Bronchial epithelial cell (primary cell): ENCODE measurements around the gene BCL6. TPM values are rescaled to one million over a fixed set of nuclear protein-coding genes. Genes with fewer than 3 reads are reported as not detected.

Experiments used
- DNase-seq: peaks from one replicate; pipeline ENCODE4 v3.0.0-alpha.2; 2010; ENCODE audit warnings: low read depth
- FAIRE-seq: peaks from 2 replicates; lab custom pipeline; 2011; peaks lifted over from hg19 to GRCh38; lab: Jason Lieb, UNC
- H3K27me3 ChIP-seq: 2 replicates; pipeline ENCODE4 v1.5.1; 2011; ENCODE audit warnings: low read length; ENCODE audit not compliant: control insufficient read depth, insufficient read depth
- H3K36me3 ChIP-seq: 2 replicates; pipeline ENCODE4 v1.5.1; 2011; ENCODE audit warnings: low read length; ENCODE audit not compliant: control insufficient read depth, insufficient read depth
- H3K4me3 ChIP-seq: 2 replicates; pipeline ENCODE4 v1.5.1; 2011; ENCODE audit warnings: mild to moderate bottlenecking, low read depth, low read length, control low read depth
- total RNA-seq: library from RNA; depleted of rRNA; stranded (reverse); fragments of >200 nt; gene quantifications from 2 replicates; pipeline ENCODE4 v1.2.1, GENCODE V29; 2014
- TF ChIP-seq, protein P1 (sequence below): IDR thresholded peaks from 2 replicates; pipeline ENCODE4 v1.5.1; 2011; ENCODE audit warnings: mild to moderate bottlenecking, moderate library complexity, low read length, control low read depth, inconsistent platforms; ENCODE audit not compliant: insufficient read depth, severe bottlenecking

Gene BCL6
- total RNA-seq, 1 donor from 2014 or later, result 6.8 TPM

DNA sequence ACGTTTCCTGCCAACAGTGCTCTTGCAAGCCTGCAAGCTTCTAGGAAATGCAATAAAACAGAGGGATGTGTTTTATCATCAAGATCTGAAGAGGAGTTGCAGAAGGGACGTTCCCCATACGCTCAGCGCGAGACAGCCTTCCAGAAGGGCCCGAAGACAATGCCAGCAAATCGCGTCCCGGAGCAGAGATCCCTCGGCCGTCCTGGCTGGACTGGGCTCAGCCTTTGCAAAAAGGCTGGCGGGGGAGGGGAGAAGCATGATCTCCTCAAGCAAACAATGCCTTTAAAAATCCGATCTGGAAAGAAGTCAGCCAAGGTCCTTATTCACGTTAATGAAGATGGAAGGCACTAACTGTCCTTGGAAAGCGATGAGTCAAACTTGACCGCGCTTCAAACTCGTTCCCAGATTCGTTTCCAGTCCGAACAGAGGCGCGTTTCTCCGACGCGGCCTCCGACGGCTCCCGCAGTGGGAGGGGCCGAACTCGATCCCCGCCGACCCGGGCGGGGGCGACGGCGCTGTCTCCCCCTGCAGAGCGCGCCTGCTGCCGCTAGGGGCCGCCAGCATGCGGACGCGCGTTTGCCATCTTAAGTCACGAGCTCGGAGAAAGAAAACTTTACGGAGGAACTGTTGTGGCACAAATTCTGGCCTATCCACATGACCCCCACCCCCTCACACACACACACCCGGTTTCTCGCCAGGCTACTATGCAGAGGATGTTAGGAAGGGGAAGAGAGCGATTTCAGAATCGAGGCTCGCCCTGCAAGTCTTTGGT is 5.5 kb downstream of the BCL6 start:
- DNase-seq (peak; percentile 55), FAIRE-seq (no peak)
- TF ChIP-seq, protein P1, sequence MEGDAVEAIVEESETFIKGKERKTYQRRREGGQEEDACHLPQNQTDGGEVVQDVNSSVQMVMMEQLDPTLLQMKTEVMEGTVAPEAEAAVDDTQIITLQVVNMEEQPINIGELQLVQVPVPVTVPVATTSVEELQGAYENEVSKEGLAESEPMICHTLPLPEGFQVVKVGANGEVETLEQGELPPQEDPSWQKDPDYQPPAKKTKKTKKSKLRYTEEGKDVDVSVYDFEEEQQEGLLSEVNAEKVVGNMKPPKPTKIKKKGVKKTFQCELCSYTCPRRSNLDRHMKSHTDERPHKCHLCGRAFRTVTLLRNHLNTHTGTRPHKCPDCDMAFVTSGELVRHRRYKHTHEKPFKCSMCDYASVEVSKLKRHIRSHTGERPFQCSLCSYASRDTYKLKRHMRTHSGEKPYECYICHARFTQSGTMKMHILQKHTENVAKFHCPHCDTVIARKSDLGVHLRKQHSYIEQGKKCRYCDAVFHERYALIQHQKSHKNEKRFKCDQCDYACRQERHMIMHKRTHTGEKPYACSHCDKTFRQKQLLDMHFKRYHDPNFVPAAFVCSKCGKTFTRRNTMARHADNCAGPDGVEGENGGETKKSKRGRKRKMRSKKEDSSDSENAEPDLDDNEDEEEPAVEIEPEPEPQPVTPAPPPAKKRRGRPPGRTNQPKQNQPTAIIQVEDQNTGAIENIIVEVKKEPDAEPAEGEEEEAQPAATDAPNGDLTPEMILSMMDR, result peak; percentile 97
- no peaks in the 10 kb centered on the region for H3K36me3 ChIP-seq
- H3K27me3 ChIP-seq, result no peaks in the 10 kb centered on the region
- H3K4me3 ChIP-seq, result peak overlapping the region; percentile 46

DNA sequence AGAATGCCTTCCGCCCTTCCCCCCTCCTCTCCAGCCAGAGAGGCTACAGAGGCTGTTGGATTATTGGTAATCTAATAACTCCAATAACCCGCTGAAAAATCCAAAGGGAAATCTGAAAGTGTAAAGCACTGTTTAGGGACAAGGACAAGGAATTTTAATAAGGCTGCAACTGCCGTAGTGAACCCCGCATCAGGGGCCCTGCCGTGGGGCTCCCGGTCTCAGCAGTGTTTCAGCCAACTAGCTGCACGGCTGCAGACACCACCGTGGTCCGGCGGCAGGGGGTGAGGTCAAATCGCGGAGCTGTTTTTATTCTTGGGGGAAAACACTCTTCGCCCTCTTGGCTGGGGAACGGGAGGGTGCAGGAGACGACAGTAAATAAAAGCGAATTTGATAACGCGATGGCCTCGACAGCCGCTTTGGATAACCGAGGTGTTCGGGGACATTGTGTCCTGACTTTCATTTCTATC is 6.1 kb downstream of the BCL6 start:
- DNase-seq (no peak), FAIRE-seq (no peak)
- Histone ChIP-seq H3K27me3 (no peaks in the 10 kb centered on the region), H3K4me3 (peak overlapping the region; percentile 46), H3K36me3 (no peaks in the 10 kb centered on the region)
- TF ChIP-seq, protein P1, result no peak

DNA sequence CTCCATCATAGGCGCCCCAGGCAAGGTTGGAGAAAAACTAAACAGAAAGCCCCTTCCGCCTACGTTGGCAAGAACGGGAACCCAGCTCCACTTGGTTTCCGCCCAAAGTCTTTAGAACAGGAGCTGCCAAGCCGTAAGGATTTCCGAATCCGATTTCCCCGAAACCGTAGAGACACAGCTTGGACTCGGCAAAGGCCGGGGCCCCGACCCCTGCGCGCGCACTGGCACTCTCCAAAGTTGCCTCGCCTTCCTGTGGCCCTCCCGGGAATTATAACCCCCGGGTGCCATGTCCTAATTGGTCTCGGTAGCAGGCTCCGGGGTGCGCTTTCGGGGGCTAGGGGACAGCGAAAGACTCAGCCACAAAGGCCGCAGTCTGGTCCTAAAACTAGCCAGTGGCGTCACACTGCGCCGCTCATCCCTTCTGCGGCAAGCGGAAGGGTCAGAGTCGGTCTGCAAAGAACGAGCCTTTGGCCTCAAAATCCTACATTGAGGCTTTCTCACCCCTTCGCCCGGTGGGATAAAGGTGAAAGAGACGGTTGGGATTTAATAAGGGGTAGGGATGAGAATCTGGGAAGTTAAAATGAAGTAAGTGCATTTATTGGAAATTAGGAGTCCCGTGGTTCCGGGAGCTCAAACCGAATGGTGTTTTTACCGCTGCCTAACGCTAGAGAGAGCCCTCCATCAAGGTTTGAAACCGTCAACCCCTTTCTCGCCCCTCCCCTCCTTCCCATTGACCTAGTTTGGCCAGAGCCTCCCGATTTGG is 6.8 kb downstream of the BCL6 start:
- Histone ChIP-seq H3K36me3 (peaks cover 3% of the 10 kb centered on the region), H3K27me3 (no peaks in the 10 kb centered on the region), H3K4me3 (peak overlapping the region; percentile 46)
- FAIRE-seq (no peak), DNase-seq (peak; percentile 83)
- TF ChIP-seq, protein P1, result peak; percentile 89

DNA sequence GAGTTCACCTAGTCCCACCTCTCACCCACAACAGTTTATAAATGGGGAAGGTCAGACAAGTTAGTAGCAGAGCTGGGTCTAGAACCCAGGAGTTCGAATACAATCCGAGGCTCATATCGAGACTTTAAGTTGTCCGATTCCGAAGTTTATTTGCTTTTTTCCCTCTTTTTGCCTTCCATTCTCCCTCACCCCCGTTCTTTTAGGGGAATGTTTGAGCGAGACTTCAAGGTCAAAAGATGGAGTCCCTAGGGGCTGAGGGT is 7.3 kb downstream of the BCL6 start:
- Histone ChIP-seq H3K36me3 (peaks cover 7% of the 10 kb centered on the region), H3K4me3 (peak overlapping the region; percentile 46), H3K27me3 (no peaks in the 10 kb centered on the region)
- TF ChIP-seq, protein P1, result no peak
- FAIRE-seq, result no peak
- DNase-seq, result no peak

DNA sequence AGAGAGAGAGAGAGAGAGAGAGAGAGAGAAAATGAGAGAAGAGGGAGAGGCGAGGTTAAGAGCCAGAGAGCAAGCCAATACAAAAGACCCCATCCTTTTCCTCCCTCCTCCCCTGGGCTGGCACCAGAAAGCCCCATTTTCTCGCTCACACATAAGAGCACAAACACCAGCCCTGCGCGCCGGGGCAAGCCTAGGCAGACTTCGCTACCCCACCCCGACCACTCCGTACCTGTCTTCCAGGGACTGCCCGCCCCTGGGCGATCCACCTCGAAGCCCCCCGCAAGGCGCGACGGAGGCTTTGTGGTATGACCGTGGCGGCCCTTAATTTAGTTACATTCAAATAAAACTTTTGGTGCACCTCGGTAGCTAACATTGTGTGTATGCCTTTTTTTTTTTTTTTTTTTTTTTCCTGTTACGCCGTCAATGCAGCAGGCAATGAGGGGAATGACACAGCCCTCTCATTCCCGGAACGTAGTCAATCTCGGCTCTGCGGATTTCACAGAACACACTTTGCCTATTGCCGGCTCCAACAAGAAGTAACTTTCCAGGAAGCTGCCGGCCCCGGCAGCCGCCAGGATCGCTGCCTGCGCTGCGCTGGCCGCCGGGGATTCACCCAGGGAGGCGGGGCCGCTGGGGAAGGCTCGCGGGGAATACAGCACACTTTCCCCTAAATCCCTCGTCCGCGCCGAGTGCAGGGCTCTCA is 7.7 kb downstream of the BCL6 start:
- Histone ChIP-seq H3K27me3 (no peaks in the 10 kb centered on the region), H3K4me3 (peak overlapping the region; percentile 46), H3K36me3 (peaks cover 7% of the 10 kb centered on the region)
- peak; percentile 83 for DNase-seq
- FAIRE-seq, result no peak
- TF ChIP-seq, protein P1, result peak; percentile 19
